SKM-1 (cell line): ENCODE data around the gene FUBP3.

Source experiments
- DNase-seq: peaks from one replicate; lab custom pipeline; 2025; ENCODE audit not compliant: unreplicated experiment; lab: John Stamatoyannopoulos, UW

Gene FUBP3

GRCh38 chr9:130661451-130662098 is 82.2 kb downstream of the FUBP3 start:
- DNase-seq: no peak

- no peak for DNase-seq
Measured at GRCh38 chr9:130662099-130662969, 83.0 kb downstream of the FUBP3 start.

GRCh38 chr9:130662970-130663257 is 83.5 kb downstream of the FUBP3 start:
- DNase-seq: no peak

- DNase-seq: no peak
Measured at GRCh38 chr9:130663258-130663976, 84.0 kb downstream of the FUBP3 start.

GRCh38 chr9:130663977-130664250 is 84.5 kb downstream of the FUBP3 start:
- DNase-seq: no peak

GRCh38 chr9:130664251-130665028 is 85.1 kb downstream of the FUBP3 start, which contains the start of gene PRDM12:
PRDM12 (plus strand) TSS chr9:130664594; CDS start chr9:130664654, 60 bp downstream.
- no peak for DNase-seq

- DNase-seq: no peak
Measured at GRCh38 chr9:130665029-130665430, 85.7 kb downstream of the FUBP3 start.

DNA sequence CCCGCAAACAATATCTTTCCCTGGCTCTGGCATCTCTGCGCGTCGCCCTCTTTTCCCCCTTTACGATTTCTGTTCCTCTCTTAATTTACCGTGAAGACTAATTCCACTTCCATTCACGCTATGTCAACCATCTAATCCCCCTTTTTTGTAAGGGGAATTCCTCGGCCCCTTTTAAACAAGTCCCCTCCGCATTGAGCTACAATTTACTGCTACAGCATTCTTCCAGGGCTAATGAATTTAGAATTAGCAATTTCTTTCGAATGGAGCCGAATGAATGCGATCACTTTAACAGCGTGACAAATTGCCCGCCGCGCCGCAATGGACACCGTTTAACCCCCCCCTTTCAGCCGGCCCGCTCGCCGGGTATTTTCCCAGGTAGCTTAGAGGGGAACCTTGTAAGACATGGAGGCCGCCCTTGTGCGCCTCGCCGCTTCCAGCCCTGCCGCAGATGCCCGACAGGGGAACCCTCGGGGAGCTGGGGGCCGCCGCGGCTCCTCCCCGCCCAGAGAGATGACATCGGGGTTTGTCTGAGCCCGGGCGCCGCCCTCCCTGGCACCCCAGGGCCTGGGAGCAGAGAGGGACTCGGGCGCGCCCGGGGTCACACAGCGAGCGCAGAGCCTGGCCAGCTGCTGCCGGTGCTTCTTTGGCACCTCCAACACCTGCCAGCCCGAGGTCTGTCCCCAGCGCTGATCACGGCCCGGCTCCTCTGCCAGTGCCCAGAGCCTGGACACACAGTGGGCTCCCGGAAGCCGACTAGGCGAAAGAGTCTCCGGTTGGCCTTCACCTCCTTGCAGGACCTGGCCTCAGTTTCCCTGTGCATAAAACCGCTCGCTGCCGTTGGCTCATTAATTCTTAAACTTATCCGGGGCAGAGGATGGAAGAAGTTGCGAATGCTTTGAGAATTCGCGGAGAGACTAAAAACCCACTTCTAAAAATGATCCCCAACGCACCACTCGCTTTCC is 86.3 kb downstream of the FUBP3 start:
- no peak for DNase-seq

DNA sequence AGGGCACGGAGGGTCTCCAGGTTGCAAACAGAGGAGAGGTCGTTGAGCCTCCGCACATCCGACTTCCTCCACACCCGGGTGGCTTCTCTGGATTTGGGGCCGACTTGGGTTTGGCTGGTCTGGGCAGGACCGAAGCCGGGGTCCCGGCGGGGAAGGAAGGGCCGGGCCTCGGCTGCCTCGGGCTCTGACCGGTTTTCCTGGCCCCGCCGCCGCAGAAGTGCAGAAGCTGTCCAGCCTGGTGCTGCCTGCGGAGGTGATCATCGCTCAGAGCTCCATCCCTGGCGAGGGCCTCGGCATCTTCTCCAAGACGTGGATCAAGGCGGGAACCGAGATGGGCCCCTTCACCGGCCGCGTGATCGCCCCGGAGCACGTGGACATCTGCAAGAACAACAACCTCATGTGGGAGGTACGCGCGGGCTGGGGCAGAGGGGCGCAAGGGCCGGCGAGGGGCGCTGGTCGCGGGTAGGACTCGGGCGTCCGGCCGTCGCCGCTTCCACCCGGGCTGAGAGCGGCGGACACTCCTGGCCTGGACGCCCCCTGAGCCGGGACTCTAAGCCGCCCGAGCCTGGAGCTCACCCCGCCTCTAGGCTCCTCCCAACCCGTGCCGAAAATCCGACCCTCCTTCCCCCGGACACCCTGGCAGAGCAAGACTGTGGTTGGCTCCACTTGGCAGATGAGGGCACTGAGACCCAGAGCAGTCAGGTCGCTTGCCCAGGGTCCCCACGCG is 87.2 kb downstream of the FUBP3 start:
- DNase-seq: no peak

GRCh38 chr9:130667120-130667435 is 87.7 kb downstream of the FUBP3 start:
- no peak for DNase-seq

GRCh38 chr9:130668196-130668595 is 88.8 kb downstream of the FUBP3 start:
- DNase-seq: no peak

GRCh38 chr9:130668659-130669058 is 89.3 kb downstream of the FUBP3 start:
- DNase-seq: no peak

- DNase-seq: no peak
Measured at GRCh38 chr9:130669965-130670364, 90.6 kb downstream of the FUBP3 start.

DNA sequence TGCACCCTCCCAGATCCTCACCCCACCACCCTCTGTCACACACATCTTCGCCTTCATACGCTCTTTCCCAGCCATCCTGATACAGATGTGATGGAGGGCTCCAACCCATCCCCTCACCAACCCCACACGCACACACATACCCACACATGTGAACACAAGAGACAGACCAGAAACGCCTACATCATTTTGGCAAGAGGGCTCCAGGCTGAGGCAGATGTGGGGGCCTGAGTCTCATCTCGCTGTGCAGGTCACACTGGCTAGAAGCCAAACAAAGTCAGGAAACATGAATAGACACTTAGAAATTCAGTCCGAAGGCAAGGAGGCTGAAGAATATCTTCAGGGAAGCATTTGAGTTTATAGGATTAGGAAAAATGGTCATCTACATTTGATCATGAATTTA is 91.3 kb downstream of the FUBP3 start:
- DNase-seq: no peak

DNA sequence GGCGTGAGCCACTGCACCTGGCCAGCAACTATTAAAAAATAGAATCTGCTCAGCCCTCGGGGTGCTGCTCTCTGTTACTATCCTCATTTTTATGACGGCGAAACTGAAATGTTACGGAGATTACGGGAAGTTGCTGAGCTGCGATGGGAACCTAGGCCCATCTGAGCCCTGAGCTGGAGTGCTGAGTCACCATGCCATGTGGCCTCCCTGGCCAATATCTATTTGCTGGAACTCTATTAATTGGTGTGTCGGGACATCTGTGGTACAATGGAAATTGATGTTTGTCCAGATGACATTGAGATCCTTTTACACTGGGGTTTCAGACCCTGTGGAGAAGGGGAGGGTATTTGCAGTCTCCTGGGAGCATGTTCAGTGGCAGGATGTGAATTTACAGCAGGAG is 93.1 kb downstream of the FUBP3 start:
- no peak for DNase-seq

GRCh38 chr9:130672933-130673615 is 93.7 kb downstream of the FUBP3 start:
- DNase-seq: no peak

DNA sequence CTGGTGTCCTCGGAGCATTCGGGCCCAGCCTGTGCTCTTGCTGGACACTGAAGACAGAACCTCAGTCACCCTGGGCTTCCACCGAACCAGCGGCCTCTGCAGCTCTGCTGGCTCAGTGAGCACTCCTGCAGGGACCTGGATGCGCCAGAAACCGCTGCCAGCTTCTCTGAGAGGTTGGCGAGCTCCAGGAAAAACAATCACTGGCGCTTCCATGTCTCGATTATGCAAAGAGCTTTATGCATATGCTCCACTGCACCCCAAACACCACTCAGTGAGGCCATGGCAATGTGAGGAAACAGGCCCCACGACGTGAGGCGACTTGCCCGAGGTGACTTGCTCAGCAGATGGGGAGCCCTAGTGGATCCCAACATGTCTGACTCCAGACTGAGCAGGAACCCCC is 96.0 kb downstream of the FUBP3 start:
- DNase-seq: no peak

DNA sequence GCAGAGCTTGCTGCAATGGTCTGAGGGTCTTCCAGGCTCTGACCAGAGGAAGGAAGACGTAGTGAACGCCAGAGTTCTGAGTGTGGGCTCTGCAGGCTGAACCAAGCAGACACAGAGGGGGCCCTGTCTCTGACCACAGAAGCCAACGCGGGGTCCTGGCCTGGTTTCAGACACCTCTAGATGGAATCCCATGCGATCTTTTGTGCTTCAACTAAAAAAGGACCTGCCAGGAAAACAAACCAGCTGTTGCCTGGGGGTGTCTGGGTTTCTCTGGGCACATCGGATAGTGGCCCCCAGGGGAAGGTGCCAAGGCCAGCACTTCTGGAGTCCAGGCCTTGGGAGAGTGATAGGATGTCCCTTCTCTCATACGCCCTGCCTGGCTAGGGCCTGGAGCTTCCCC is 97.9 kb downstream of the FUBP3 start:
- DNase-seq: no peak
